Measurements from ENCODE around the gene B4GALNT4. TPM values are rescaled to one million over a fixed set of nuclear protein-coding genes. Genes with fewer than 3 reads are reported as not detected.

The B4GALNT4 gene
- total and polyA plus RNA-seq, 2 of the 13 experiments (the other 11 are each of a cell fraction or from before 2014, with no cell fraction given): 30.5 to 50.1 TPM

DNA sequence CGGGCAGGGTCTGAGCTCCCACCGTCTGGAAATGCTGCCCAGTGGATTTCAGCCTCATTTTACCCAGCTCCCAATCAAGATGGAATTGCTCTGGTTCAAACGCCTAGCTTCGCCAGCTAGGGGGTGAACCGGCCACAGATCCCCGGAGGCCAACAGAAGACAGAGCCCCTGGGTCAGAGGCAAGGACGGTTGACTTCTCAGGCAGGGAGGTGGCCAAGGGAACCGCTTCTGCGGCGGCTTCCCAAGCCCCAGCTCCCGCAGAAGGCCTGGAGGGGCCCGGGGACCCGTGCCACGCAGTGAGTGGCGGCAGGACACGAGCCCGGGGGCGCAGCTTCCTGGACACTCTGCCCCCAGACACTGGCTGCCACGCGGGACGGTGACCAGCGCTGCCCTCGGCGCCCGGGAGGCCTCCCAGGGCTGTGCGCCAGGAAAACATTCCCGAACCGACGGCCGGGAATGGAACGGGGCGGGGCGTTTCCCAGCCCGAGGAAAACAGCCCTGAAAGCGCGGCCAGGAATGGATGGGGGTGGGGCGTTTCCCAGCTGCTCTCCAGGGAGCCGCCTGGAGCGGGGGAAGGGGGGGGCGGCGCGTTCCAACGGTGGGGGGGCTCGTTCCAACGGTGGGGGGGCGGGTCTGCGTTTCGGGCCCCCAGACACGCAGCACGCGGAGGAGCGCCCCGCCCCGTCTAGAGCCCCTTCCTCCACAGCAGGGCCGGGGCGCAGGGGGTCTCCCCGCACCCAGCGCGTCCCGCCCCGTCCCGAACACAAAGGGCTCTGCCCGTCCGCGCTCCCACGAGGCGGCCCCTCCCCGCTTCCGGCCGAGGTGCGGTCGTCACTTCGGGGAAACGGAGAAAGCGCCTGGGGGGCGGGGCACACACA lies 13.5 kb upstream of the B4GALNT4 start (continued):
- TF ChIP-seq, protein P1, sequence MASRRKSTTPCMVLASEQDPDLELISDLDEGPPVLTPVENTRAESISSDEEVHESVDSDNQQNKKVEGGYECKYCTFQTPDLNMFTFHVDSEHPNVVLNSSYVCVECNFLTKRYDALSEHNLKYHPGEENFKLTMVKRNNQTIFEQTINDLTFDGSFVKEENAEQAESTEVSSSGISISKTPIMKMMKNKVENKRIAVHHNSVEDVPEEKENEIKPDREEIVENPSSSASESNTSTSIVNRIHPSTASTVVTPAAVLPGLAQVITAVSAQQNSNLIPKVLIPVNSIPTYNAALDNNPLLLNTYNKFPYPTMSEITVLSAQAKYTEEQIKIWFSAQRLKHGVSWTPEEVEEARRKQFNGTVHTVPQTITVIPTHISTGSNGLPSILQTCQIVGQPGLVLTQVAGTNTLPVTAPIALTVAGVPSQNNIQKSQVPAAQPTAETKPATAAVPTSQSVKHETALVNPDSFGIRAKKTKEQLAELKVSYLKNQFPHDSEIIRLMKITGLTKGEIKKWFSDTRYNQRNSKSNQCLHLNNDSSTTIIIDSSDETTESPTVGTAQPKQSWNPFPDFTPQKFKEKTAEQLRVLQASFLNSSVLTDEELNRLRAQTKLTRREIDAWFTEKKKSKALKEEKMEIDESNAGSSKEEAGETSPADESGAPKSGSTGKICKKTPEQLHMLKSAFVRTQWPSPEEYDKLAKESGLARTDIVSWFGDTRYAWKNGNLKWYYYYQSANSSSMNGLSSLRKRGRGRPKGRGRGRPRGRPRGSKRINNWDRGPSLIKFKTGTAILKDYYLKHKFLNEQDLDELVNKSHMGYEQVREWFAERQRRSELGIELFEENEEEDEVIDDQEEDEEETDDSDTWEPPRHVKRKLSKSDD (CRISPR knock-in tag; IDR thresholded peaks at IDR 0.05; ENCODE audit: low read depth): no peak
- TF ChIP-seq, protein P2, sequence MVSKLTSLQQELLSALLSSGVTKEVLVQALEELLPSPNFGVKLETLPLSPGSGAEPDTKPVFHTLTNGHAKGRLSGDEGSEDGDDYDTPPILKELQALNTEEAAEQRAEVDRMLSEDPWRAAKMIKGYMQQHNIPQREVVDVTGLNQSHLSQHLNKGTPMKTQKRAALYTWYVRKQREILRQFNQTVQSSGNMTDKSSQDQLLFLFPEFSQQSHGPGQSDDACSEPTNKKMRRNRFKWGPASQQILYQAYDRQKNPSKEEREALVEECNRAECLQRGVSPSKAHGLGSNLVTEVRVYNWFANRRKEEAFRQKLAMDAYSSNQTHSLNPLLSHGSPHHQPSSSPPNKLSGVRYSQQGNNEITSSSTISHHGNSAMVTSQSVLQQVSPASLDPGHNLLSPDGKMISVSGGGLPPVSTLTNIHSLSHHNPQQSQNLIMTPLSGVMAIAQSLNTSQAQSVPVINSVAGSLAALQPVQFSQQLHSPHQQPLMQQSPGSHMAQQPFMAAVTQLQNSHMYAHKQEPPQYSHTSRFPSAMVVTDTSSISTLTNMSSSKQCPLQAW (CRISPR knock-in tag; IDR thresholded peaks at IDR 0.05): no peak
- TF ChIP-seq NCOA2 (CRISPR knock-in tag; IDR thresholded peaks at IDR 0.05) (peak; percentile 53; the same call in 1 of the 2 replicates), ZNF713 (CRISPR knock-in tag; IDR thresholded peaks at IDR 0.05) (no peak), KAT8 (CRISPR knock-in tag; IDR thresholded peaks at IDR 0.05) (peak; percentile 22; the same call in 1 of the 2 replicates), SIX1 (CRISPR knock-in tag; IDR thresholded peaks at IDR 0.05; ENCODE audit: borderline replicate concordance) (0 out of 2 replicates have a peak, but pooled peaks have one; percentile 7), TP53 (CRISPR knock-in tag; conservative IDR thresholded peaks at IDR 0.05) (no peak), XBP1 (CRISPR knock-in tag; IDR thresholded peaks at IDR 0.05) (no peak), POLR2AphosphoS2 (IDR thresholded peaks at IDR 0.05; ENCODE audit: low read depth, low read length) (no peak; the same call in none of the 2 replicates), ZNF232 (CRISPR knock-in tag; IDR thresholded peaks at IDR 0.05; ENCODE audit: borderline replicate concordance) (no peak), POLR2A (IDR thresholded peaks at IDR 0.05; ENCODE audit: insufficient read depth in 1 of 2, low read depth in 2 of 2, low read length in 2 of 2) (peak; percentile 70 to 74), TMF1 (CRISPR knock-in tag; IDR thresholded peaks at IDR 0.05; ENCODE audit: low read depth) (no peak; the same call in 1 of the 2 replicates)
- TF ChIP-seq, protein P3, sequence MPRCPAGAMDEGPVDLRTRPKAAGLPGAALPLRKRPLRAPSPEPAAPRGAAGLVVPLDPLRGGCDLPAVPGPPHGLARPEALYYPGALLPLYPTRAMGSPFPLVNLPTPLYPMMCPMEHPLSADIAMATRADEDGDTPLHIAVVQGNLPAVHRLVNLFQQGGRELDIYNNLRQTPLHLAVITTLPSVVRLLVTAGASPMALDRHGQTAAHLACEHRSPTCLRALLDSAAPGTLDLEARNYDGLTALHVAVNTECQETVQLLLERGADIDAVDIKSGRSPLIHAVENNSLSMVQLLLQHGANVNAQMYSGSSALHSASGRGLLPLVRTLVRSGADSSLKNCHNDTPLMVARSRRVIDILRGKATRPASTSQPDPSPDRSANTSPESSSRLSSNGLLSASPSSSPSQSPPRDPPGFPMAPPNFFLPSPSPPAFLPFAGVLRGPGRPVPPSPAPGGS (CRISPR knock-in tag; IDR thresholded peaks at IDR 0.05): peak; percentile 88
- TF ChIP-seq, protein P4, sequence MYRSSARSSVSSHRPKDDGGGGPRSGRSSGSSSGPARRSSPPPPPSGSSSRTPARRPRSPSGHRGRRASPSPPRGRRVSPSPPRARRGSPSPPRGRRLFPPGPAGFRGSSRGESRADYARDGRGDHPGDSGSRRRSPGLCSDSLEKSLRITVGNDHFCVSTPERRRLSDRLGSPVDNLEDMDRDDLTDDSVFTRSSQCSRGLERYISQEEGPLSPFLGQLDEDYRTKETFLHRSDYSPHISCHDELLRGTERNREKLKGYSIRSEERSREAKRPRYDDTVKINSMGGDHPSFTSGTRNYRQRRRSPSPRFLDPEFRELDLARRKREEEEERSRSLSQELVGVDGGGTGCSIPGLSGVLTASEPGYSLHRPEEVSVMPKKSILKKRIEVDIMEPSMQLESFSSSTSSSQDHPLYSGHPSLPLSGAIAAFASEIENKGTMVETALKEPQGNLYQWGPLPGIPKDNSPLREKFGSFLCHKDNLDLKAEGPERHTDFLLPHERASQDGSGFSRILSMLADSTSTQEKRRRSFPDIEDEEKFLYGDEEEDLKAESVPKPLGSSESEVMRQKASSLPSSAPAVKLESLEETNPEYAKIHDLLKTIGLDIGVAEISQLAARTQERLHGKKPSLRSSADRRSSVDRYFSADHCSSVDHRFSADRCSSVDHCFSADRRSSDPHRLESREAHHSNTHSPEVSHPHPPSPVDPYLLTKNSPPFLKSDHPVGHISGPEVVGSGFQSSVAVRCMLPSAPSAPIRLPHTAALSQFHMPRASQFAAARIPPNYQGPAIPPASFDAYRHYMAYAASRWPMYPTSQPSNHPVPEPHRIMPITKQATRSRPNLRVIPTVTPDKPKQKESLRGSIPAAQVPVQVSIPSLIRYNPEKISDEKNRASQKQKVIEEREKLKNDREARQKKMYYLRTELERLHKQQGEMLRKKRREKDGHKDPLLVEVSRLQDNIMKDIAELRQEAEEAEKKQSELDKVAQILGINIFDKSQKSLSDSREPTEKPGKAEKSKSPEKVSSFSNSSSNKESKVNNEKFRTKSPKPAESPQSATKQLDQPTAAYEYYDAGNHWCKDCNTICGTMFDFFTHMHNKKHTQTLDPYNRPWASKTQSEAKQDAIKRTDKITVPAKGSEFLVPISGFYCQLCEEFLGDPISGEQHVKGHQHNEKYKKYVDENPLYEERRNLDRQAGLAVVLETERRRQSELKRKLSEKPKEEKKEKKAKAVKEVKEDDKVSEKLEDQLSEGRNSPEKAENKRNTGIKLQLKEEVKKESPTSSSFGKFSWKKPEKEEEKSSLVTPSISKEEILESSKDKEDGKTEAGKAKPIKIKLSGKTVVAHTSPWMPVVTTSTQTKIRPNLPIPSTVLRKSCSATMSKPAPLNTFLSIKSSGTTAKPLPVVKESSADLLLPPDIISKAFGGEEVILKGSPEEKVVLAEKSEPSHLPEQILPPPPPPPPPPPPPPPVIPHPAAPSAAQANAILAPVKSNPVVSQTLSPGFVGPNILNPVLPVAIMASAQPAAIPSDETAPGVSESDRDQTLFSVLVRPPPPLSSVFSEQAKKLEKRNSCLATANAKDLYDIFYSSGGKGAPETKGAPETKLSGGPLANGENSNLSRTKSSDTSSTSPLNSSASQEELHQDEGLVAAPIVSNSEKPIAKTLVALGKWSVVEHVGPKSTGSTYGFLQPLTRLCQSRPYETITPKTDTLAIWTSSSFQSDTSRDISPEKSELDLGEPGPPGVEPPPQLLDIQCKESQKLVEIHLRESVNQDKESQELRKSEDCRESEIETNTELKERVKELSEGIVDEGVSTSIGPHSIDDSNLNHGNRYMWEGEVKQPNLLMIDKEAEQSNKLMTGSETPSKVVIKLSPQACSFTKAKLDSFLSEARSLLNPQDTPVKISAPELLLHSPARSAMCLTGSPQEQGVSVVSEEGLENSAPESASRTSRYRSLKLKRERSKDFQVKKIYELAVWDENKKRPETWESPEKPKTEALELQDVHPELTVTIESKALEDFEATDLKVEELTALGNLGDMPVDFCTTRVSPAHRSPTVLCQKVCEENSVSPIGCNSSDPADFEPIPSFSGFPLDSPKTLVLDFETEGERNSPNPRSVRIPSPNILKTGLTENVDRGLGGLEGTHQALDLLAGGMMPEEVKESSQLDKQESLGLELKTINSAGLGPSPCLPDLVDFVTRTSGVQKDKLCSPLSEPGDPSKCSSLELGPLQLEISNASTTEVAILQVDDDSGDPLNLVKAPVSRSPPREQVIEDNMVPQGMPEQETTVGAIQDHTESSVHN (CRISPR knock-in tag; IDR thresholded peaks at IDR 0.05): no peak; the same call in 1 of the 2 replicates
